ENCODE measurements around the gene C14orf119. TPM values are rescaled to one million over a fixed set of nuclear protein-coding genes. Genes with fewer than 3 reads are reported as not detected.

Gene C14orf119
- total and polyA plus RNA-seq, 9 of the 15 experiments (the other 6 are each of a cell fraction or from before 2014, with no cell fraction given) = 36.7 to 251 (median 51.8) TPM

GRCh38 chr14:23056145-23056955, 39.0 kb upstream of the C14orf119 start (continued):
- no peak for TF ChIP-seq POU5F1 (IDR thresholded peaks at IDR 0.05; ENCODE audit: borderline replicate concordance, low read depth, low read length, partially characterized antibody)
- TF ChIP-seq MTF1 (CRISPR knock-in tag; IDR thresholded peaks at IDR 0.05; ENCODE audit: borderline replicate concordance) = no peak
- TF ChIP-seq IRF9 (tag; IDR thresholded peaks at IDR 0.05) = no peak
- no peak for TF ChIP-seq NR2C1 (IDR thresholded peaks at IDR 0.05)
- no peak for TF ChIP-seq NR2C1 (tag; IDR thresholded peaks at IDR 0.05)
- peak; percentile 77 for TF ChIP-seq HDAC2 (IDR thresholded peaks at IDR 0.05)
- no peak for TF ChIP-seq TSC22D4 (tag; IDR thresholded peaks at IDR 0.05)
- no peak for TF ChIP-seq FOXK2 (conservative IDR thresholded peaks at IDR 0.05 in 1 of 2, IDR thresholded peaks at IDR 0.05 in 1 of 2; ENCODE audit: low read depth in 2 of 2)
- no peak for TF ChIP-seq ZNF324 (CRISPR knock-in tag; IDR thresholded peaks at IDR 0.05)
- TF ChIP-seq CBX1 (IDR thresholded peaks at IDR 0.05; ENCODE audit: low read depth) = no peak
- 0 out of 4 replicates have a peak, but pooled peaks of 1 of the 2 experiments have one; percentile 18 for TF ChIP-seq TRIM24 (IDR thresholded peaks at IDR 0.05)
- TF ChIP-seq CCNT2 (IDR thresholded peaks at IDR 0.05; ENCODE audit: borderline replicate concordance, extremely low read depth, insufficient read length, low read depth, low read length) = no peak
- TF ChIP-seq, protein P1, sequence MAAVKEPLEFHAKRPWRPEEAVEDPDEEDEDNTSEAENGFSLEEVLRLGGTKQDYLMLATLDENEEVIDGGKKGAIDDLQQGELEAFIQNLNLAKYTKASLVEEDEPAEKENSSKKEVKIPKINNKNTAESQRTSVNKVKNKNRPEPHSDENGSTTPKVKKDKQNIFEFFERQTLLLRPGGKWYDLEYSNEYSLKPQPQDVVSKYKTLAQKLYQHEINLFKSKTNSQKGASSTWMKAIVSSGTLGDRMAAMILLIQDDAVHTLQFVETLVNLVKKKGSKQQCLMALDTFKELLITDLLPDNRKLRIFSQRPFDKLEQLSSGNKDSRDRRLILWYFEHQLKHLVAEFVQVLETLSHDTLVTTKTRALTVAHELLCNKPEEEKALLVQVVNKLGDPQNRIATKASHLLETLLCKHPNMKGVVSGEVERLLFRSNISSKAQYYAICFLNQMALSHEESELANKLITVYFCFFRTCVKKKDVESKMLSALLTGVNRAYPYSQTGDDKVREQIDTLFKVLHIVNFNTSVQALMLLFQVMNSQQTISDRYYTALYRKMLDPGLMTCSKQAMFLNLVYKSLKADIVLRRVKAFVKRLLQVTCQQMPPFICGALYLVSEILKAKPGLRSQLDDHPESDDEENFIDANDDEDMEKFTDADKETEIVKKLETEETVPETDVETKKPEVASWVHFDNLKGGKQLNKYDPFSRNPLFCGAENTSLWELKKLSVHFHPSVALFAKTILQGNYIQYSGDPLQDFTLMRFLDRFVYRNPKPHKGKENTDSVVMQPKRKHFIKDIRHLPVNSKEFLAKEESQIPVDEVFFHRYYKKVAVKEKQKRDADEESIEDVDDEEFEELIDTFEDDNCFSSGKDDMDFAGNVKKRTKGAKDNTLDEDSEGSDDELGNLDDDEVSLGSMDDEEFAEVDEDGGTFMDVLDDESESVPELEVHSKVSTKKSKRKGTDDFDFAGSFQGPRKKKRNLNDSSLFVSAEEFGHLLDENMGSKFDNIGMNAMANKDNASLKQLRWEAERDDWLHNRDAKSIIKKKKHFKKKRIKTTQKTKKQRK (IDR thresholded peaks at IDR 0.05; ENCODE audit: borderline replicate concordance, low read depth, low read length) = no peak

All from K562 (cell line).